Adrenal gland (tissue), 12 donors: ENCODE results near the gene LPCAT1. TPM values are rescaled to one million over a fixed set of nuclear protein-coding genes. Genes with fewer than 3 reads are reported as not detected.

ENCODE experiments used
- DNase-seq, 7 donors: peaks; one replicate each; pipeline ENCODE4 v3.0.0-alpha.2; 2019 to 2020
- H3K27ac ChIP-seq, 5 donors: fragments of 200-600 bp; sonication (generic) in 4 of 5; 1 replicate in 3 of 5; 2 replicates in 2 of 5; pipeline versions ENCODE4 v1.5.1 to v1.8.0; 2016 to 2020; ENCODE audit warnings: mild to moderate bottlenecking in 1 of 5
- H3K27me3 ChIP-seq: fragments of 200-600 bp; 2 replicates; pipeline ENCODE4 v1.8.0; 2021
- H3K36me3 ChIP-seq, 2 donors: fragments of 200-600 bp; replicated peaks in 1 of 2; 1 replicate in 1 of 2; 2 replicates in 1 of 2; pipeline versions ENCODE4 v1.5.1 to v1.8.0; 2018 to 2022
- H3K4me1 ChIP-seq, 2 donors: fragments of 200-600 bp; replicated peaks in 1 of 2; 1 replicate in 1 of 2; 2 replicates in 1 of 2; pipeline versions ENCODE4 v1.5.1 to v1.8.0; 2018 to 2021
- H3K4me3 ChIP-seq, 4 donors: fragments of 200-600 bp; sonication (generic) in 3 of 4; one replicate each; pipeline ENCODE4 v1.5.1; 2016 to 2018
- H3K9me3 ChIP-seq, 3 donors: fragments of 200-600 bp; sonication (generic) in 1 of 3; replicated peaks in 1 of 3; 1 replicate in 2 of 3; 2 replicates in 1 of 3; pipeline versions ENCODE4 v1.5.1 to v1.8.0; 2016 to 2021
- POLR2A ChIP-seq, 2 donors: fragments of 450-650 bp; IDR thresholded peaks; one replicate each; pipeline ENCODE4 v1.6.1; 2017; ENCODE audit warnings: antibody characterized with exemption in 2 of 2, mild to moderate bottlenecking in 2 of 2, moderate library complexity in 1 of 2
- WGBS, 4 donors: extraction: QIAGEN DNeasy Blood & Tissue Kit in 2 of 4; methylation state at CpG; one replicate each; pipeline versions ENCODE4 v1.1.5 to v1.1.7; 2013 to 2017; 5-methylcytosine and 5-hydroxymethylcytosine counted together
- intact Hi-C, 2 donors: fragments of 100-400 bp; cut with DNase I; formaldehyde crosslinking; loops; one replicate each; pipeline versions ENCODE4 v1.14.1 to v1.15.0; 2022 to 2023
- polyA plus RNA-seq, 3 donors: library from polyadenylated mRNA; stranded (reverse); fragments of 200-250 nt in 2 of 3; fragments of 350-450 nt in 1 of 3; fragmentation: Illumina TruSeq in 1 of 3; extraction: RNeasy Lipid Tissue Mini Kit (QIAGEN cat#74804) in 1 of 3; gene quantifications; one replicate each; pipeline ENCODE4 v1.2.3, GENCODE V29; 2013 to 2014
- total RNA-seq, 9 donors: library from RNA; depleted of rRNA in 4 of 9; stranded (reverse); fragments of >200 nt in 4 of 9; fragments of 120-200 nt in 1 of 9; fragmentation: NEBNext Ultra II Directional in 1 of 9; extraction: Animal tissue kit (Norgen Biotek cat#: 25700) in 1 of 9; gene quantifications; one replicate each; pipeline versions ENCODE4 v1.1.0 to v1.2.4, GENCODE V29; 2013 to 2023
- TF ChIP-seq, protein P1 (sequence below), 6 experiments: fragments of 450-650 bp in 4 of 6; fragments of 200-600 bp in 2 of 6; sonication (generic) in 1 of 6; IDR thresholded peaks; 1 replicate in 5 of 6; 2 replicates in 1 of 6; pipeline versions ENCODE4 v1.5.1 to v1.8.0; 2016 to 2021; ENCODE audit warnings: antibody characterized with exemption in 6 of 6, mild to moderate bottlenecking in 2 of 6, moderate library complexity in 1 of 6
- donor health status: healthy with polysubstance abuse.
- donor health status: Bipolar disorder and iron deficiency.
- donor health status: DM: yes; HTN: yes; CAD: no.
- donor health status: DM: no; HTN: no; CAD: no.
- donor health status: DM: no; HTN: no; CAD: no.
- donor health status: DM: yes; HTN: yes; CAD: no.

LPCAT1 gene
- total and polyA plus RNA-seq, 12 donors, result 23.2 to 59.1 (median 42.6) TPM

DNA sequence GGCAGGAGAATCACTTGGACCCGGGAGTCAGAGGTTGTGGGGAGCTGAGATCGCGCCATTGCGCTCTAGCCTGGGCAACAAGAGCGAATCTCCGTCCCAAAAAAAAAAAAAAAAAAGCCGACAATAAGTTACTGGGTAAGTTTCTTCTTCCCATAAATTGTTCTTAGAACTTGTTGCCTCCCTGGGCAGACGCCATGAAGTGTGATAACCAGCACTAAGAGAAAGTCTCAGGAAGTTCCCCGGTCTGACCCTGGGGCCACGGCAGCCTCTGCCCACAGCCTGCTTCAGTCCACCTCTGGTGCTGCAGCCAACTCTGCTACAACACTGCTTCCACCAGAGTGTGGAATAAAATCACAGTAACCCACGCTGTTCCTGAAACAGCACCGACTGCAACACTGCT lies 19.1 kb downstream of the LPCAT1 start:
- Histone ChIP-seq H3K9me3 (no peaks in the 10 kb centered on the region), H3K4me1 (peaks cover 4 to 31% of the 10 kb centered on the region in 2 donors)
- TF ChIP-seq, protein P1, sequence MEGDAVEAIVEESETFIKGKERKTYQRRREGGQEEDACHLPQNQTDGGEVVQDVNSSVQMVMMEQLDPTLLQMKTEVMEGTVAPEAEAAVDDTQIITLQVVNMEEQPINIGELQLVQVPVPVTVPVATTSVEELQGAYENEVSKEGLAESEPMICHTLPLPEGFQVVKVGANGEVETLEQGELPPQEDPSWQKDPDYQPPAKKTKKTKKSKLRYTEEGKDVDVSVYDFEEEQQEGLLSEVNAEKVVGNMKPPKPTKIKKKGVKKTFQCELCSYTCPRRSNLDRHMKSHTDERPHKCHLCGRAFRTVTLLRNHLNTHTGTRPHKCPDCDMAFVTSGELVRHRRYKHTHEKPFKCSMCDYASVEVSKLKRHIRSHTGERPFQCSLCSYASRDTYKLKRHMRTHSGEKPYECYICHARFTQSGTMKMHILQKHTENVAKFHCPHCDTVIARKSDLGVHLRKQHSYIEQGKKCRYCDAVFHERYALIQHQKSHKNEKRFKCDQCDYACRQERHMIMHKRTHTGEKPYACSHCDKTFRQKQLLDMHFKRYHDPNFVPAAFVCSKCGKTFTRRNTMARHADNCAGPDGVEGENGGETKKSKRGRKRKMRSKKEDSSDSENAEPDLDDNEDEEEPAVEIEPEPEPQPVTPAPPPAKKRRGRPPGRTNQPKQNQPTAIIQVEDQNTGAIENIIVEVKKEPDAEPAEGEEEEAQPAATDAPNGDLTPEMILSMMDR (IDR thresholded peaks at IDR 0.05), result no peak
- TF ChIP-seq POLR2A (IDR thresholded peaks at IDR 0.05), result no peak

DNA sequence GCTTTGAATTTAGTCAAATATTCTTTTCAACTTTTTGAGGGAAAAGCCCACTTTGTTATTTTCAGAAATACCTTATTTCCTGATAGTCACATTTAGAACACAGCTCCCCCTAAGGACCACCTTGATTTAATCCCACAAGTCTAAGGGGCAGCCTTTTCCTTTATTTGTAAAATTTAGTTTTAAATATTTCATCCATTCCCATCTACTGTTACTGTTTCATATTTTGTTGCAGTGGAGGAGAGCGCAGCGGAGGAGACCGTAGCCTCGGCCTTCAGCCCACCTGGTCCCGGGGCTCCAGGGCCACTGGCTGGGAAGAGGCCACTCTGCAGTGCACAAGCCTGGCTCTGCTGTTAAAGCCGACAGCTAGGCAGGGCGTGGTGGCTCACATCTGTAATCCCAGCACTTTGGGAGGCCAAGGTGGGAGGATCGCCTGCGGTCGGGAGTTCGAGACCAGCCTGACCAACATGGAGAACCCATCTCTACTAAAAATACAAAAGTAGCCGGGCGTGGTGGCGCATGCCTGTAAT lies 19.6 kb downstream of the LPCAT1 start:
- peaks cover 4 to 31% of the 10 kb centered on the region in 2 donors for H3K4me1 ChIP-seq
- no peaks in the 10 kb centered on the region for H3K9me3 ChIP-seq
- intact Hi-C loops, result no loop called here
- H3K27ac ChIP-seq, result peak overlapping the region in 4 of 5 donors; percentile 11 to 70 (median 44)
- WGBS, 4 donors, result 85 to 97% (median 94%) methylated on average over 10 to 14 of the region's 14 CpGs
- H3K4me3 ChIP-seq, result no peak overlapping the region
- H3K36me3 ChIP-seq, result no peaks in the 10 kb centered on the region
- TF ChIP-seq, protein P1 (IDR thresholded peaks at IDR 0.05), result no peak
- no peak for TF ChIP-seq POLR2A (IDR thresholded peaks at IDR 0.05)
- DNase-seq, result no peak
- H3K27me3 ChIP-seq, result no peaks in the 10 kb centered on the region

More for the DNA sequence above, 19.1 kb downstream of the LPCAT1 start:
- no peaks in the 10 kb centered on the region for H3K36me3 ChIP-seq
- peak overlapping the region in 2 of 5 donors; percentile 69 to 70 for H3K27ac ChIP-seq
- no peak overlapping the region for H3K4me3 ChIP-seq
- WGBS, 4 donors, result 73 to 88% (median 83%) methylated on average over 12 of the region's 12 CpGs
- no peak for DNase-seq
- intact Hi-C loops, result no loop called here
- H3K27me3 ChIP-seq, result no peaks in the 10 kb centered on the region

DNA sequence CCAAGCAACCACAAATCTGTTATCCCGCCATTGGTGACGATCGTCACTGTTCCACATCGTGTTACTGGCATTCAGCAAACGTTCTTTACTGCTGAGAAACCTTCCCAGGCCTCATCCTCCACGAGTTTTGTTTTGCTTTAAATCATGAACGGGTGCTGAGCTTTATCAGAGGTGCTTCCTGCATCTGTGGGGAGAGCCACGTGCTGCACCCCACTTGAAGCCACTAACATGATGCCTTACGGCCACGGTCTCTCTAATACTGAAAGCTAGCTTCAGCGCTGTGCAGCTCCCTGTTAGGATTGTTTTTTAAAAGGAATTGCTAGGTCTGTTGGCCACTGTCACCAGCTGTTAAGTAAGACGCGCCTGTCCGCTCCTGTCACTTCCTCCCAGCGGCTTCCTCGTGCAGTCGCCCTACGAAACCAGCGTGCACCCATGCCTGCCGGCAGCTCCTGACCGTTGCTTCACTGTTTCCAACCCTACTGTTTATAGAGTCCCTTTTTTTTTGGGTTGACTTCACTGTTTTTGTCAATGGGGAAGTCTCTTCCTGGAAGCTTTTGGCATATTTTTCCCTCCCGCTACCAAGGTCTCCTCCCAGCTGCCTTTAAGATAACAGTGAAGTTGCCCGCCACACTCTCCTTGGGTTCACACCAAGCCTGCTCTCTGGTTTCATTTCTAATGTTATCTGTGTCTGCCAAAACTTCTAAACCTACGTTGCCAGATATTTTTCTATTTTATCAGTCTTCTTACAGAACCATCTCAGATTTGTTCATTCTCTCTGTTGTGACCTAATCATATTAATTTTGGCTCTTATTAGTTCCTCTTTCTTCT lies 20.3 kb downstream of the LPCAT1 start:
- TF ChIP-seq, protein P1 (IDR thresholded peaks at IDR 0.05), result no peak
- no peak for TF ChIP-seq POLR2A (IDR thresholded peaks at IDR 0.05)
- Histone ChIP-seq H3K27me3 (no peaks in the 10 kb centered on the region), H3K4me1 (peaks cover 4 to 31% of the 10 kb centered on the region in 2 donors), H3K4me3 (no peak overlapping the region), H3K9me3 (no peaks in the 10 kb centered on the region), H3K27ac (peak overlapping the region in 4 of 5 donors; percentile 20 to 76 (median 47)), H3K36me3 (no peaks in the 10 kb centered on the region)
- intact Hi-C loops, result no loop called here
- 61 to 64% (median 62%) methylated on average over 24 of the region's 24 CpGs for WGBS, 4 donors
- DNase-seq, result peak in 6 of 7 donors; percentile 63 to 82 (median 74)

DNA sequence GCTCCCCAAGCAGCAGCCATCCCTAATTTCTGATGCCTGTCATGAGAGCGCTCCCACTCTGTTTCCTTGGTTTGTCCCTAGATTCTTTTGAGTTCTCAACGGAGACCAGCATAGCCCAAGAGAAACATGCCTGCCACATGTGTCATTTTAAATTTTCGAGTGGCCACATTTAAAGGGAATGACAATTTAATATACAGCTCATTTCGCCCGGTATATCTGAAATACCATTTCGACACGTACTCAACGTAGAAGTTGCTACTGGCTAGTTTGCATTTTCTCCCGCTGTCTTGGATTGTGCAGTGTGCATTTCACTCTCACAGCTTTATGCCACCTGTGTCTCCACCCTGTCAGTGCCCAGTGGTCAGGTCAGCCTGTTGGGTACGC lies 21.0 kb downstream of the LPCAT1 start:
- no peak overlapping the region for H3K4me3 ChIP-seq
- 95 to 97% (median 95%) methylated on average over 10 of the region's 10 CpGs for whole genome bisulfite sequencing, 4 donors
- H3K36me3 ChIP-seq, result no peaks in the 10 kb centered on the region
- no peak for TF ChIP-seq POLR2A (IDR thresholded peaks at IDR 0.05)
- TF ChIP-seq, protein P1 (IDR thresholded peaks at IDR 0.05), result no peak
- intact Hi-C loops, result no loop called here
- H3K4me1 ChIP-seq, result peaks cover 4 to 31% of the 10 kb centered on the region in 2 donors
- no peaks in the 10 kb centered on the region for H3K9me3 ChIP-seq
- DNase-seq, result no peak
- H3K27ac ChIP-seq, result peak overlapping the region in 3 of 5 donors; percentile 24 to 76 (median 70)
- H3K27me3 ChIP-seq, result no peaks in the 10 kb centered on the region
